Upper lobe of left lung (tissue), 6 donors: ENCODE measurements around the gene CLN5. TPM values are rescaled to one million over a fixed set of nuclear protein-coding genes. Genes with fewer than 3 reads are reported as not detected.

Experiments
- ATAC-seq, 2 donors: fragments of 200-7000 bp; cut with Tn5 transposase; one replicate each; pipeline ENCODE4 v1.9.1; 2022; ENCODE audit warnings: mild to moderate bottlenecking in 2 of 2, moderate library complexity in 2 of 2; ENCODE audit not compliant: low FRiP score in 2 of 2
- DNase-seq, 2 donors: peaks; one replicate each; pipeline ENCODE4 v3.0.0-alpha.2; 2019 to 2020
- H3K27ac ChIP-seq, 4 donors: fragments of 200-600 bp; sonication (generic); one replicate each; pipeline ENCODE4 v1.5.1; 2016 to 2019
- H3K27me3 ChIP-seq, 4 donors: fragments of 200-600 bp; sonication (generic); one replicate each; pipeline ENCODE4 v1.5.1; 2017 to 2019
- H3K36me3 ChIP-seq, 4 donors: fragments of 200-600 bp; sonication (generic); one replicate each; pipeline ENCODE4 v1.5.1; 2016 to 2019
- H3K4me1 ChIP-seq, 4 donors: fragments of 200-600 bp; sonication (generic); one replicate each; pipeline ENCODE4 v1.5.1; 2018 to 2019
- H3K4me3 ChIP-seq, 4 donors: fragments of 200-600 bp; sonication (generic); one replicate each; pipeline ENCODE4 v1.5.1; 2017 to 2019; ENCODE audit warnings: mild to moderate bottlenecking in 2 of 4, moderate library complexity in 1 of 4
- H3K9me3 ChIP-seq, 4 donors: fragments of 200-600 bp; sonication (generic); one replicate each; pipeline ENCODE4 v1.5.1; 2018 to 2019
- EP300 ChIP-seq, 4 donors: sonication (generic); formaldehyde crosslinking; IDR thresholded peaks; one replicate each; pipeline ENCODE4 v1.5.1; 2017; ENCODE audit warnings: antibody characterized with exemption in 4 of 4, control low read depth in 2 of 4
- POLR2A ChIP-seq, 4 donors: fragments of 450-650 bp; IDR thresholded peaks; one replicate each; pipeline ENCODE4 v1.5.1; 2016 to 2017; ENCODE audit warnings: antibody characterized with exemption in 4 of 4, mild to moderate bottlenecking in 2 of 4
- POLR2AphosphoS5 ChIP-seq, 2 donors: sonication (generic); formaldehyde crosslinking; IDR thresholded peaks; one replicate each; pipeline ENCODE4 v1.5.1; 2017; ENCODE audit warnings: antibody characterized with exemption in 2 of 2
- WGBS, 2 donors: methylation state at CpG; one replicate each; pipeline ENCODE4 v1.1.5; 2017 to 2018; 5-methylcytosine and 5-hydroxymethylcytosine counted together
- total RNA-seq, 6 donors: library from RNA; depleted of rRNA in 4 of 6; stranded (reverse); fragments of >200 nt in 4 of 6; gene quantifications; one replicate each; pipeline versions ENCODE4 v1.1.0 to v1.2.1, GENCODE V29; 2016 to 2021
- TF ChIP-seq, protein P1 (sequence below), 6 experiments: fragments of 450-650 bp in 4 of 6; fragments of 200-600 bp in 2 of 6; sonication (generic) in 2 of 6; IDR thresholded peaks; one replicate each; pipeline ENCODE4 v1.5.1; 2016 to 2019; ENCODE audit warnings: antibody characterized with exemption in 6 of 6
- donor health status: DM: no; HTN: no; CAD: no; lungs with moderate emphysema.
- donor health status: DM: no; HTN: yes; CAD: no; lungs with severe emphysema.

Gene CLN5
- total RNA-seq, 6 donors from 2014 or later = 13.0 to 39.5 (median 25.8) TPM

DNA sequence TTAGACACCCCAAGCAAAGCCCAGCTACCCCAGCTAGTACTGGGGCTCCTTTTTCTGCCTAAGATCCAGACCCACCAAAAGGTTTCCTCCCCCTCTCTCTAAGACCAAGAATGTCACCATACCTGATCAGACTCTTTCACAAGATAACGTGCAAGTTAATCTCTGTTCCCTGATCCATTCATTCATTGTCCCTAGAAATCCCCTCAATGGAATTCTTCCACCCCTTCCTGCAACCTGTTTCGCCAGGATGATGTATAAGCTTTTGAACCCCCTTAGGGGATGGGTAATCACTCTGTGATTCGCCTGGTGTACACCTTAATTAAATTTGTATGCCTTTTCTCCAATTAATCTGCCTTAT, 17.3 kb upstream of the CLN5 start:
- no peak for ATAC-seq
- no peak for DNase-seq
- TF ChIP-seq, protein P1, sequence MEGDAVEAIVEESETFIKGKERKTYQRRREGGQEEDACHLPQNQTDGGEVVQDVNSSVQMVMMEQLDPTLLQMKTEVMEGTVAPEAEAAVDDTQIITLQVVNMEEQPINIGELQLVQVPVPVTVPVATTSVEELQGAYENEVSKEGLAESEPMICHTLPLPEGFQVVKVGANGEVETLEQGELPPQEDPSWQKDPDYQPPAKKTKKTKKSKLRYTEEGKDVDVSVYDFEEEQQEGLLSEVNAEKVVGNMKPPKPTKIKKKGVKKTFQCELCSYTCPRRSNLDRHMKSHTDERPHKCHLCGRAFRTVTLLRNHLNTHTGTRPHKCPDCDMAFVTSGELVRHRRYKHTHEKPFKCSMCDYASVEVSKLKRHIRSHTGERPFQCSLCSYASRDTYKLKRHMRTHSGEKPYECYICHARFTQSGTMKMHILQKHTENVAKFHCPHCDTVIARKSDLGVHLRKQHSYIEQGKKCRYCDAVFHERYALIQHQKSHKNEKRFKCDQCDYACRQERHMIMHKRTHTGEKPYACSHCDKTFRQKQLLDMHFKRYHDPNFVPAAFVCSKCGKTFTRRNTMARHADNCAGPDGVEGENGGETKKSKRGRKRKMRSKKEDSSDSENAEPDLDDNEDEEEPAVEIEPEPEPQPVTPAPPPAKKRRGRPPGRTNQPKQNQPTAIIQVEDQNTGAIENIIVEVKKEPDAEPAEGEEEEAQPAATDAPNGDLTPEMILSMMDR (IDR thresholded peaks at IDR 0.05) = no peak
- TF ChIP-seq EP300 (IDR thresholded peaks at IDR 0.05) (no peak), POLR2A (IDR thresholded peaks at IDR 0.05) (no peak), POLR2AphosphoS5 (IDR thresholded peaks at IDR 0.05) (no peak)
- Histone ChIP-seq H3K27me3 (no peaks in the 10 kb centered on the region), H3K4me3 (no peak overlapping the region), H3K36me3 (no peaks in the 10 kb centered on the region), H3K27ac (no peak overlapping the region), H3K4me1 (peaks cover 0 to under 1% (median 0%) of the 10 kb centered on the region in 4 donors), H3K9me3 (no peaks in the 10 kb centered on the region)
- WGBS, 2 donors = 89 to 93% methylated on average over 3 of the region's 3 CpGs

DNA sequence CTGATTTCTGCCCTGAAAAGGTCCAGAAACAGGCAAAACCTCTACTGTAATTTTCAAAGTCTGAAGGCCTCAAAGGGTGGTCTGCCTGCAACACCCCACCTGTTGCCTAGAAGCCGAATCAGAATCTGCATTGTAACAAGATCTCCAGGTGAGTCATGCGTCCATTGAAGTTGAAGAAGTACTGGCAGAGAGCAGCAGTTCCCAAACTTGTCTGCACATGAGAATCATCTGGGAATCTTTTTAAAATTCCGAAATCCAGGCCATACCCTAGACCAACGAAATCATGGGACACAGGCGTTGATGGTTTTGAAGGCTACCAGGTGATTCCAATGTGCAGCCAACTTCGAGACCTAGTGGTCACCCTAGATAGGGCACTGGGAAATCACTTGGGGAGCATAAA, 16.0 kb upstream of the CLN5 start:
- Histone ChIP-seq H3K36me3 (no peaks in the 10 kb centered on the region), H3K4me1 (peaks cover 5 to 10% (median 7%) of the 10 kb centered on the region in 4 donors), H3K9me3 (no peaks in the 10 kb centered on the region), H3K4me3 (no peak overlapping the region), H3K27me3 (no peaks in the 10 kb centered on the region), H3K27ac (no peak overlapping the region)
- WGBS, 2 donors = 86 to 94% methylated on average over 6 of the region's 6 CpGs
- ATAC-seq = no peak
- no peak for TF ChIP-seq POLR2A (IDR thresholded peaks at IDR 0.05)
- no peak for TF ChIP-seq EP300 (IDR thresholded peaks at IDR 0.05)
- no peak for TF ChIP-seq POLR2AphosphoS5 (IDR thresholded peaks at IDR 0.05)
- TF ChIP-seq, protein P1 (IDR thresholded peaks at IDR 0.05) = no peak
- DNase-seq = no peak

DNA sequence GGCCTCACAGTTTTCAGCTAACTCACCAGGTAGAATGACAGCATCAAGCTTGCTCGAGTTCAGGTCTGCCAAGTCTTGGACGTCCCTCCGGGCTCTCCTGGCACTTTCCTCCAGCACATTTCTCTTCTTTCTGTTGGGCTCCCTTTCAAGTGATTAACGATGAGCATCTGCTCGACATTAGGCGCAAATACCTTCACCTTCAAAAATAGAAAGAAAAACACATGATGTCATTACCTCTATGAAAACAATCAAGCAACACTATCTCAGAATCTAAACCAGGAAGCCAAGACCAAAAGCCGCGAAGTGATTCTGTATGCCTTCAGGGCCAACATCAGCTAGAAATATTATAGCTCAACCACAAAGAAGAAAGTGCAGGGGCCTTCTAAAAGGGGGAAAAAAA, 15.4 kb upstream of the CLN5 start:
- TF ChIP-seq, protein P1 (IDR thresholded peaks at IDR 0.05) = no peak
- TF ChIP-seq POLR2AphosphoS5 (IDR thresholded peaks at IDR 0.05) = no peak
- no peak for TF ChIP-seq POLR2A (IDR thresholded peaks at IDR 0.05)
- no peak for TF ChIP-seq EP300 (IDR thresholded peaks at IDR 0.05)
- Histone ChIP-seq H3K4me3 (no peak overlapping the region), H3K27ac (no peak overlapping the region), H3K36me3 (no peaks in the 10 kb centered on the region), H3K4me1 (peaks cover 5 to 10% (median 7%) of the 10 kb centered on the region in 4 donors), H3K9me3 (no peaks in the 10 kb centered on the region), H3K27me3 (no peaks in the 10 kb centered on the region)
- DNase-seq (no peak), ATAC-seq (no peak)
- WGBS, 2 donors = 43 to 56% methylated on average over 8 of the region's 8 CpGs

DNA sequence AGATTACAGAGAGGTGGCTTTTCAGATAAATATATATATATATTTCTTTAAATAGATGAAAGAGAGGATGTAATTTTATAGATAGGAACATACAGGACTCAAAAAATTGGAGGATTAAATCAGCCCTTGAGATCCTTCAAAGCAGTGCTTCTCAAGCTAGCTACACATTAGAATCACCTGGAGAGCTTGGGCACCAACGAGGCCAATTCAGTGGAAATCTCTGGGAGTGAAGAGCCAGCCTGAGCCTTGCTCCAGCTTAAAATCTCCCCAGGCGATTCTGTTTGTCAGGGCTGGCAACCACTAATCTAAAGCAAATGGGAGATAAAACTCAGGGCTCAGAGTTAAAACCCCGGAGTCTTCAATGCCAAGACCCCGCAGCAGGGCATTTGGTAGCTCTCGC, 15.0 kb upstream of the CLN5 start:
- TF ChIP-seq, protein P1 (IDR thresholded peaks at IDR 0.05) = no peak
- no peak for TF ChIP-seq POLR2A (IDR thresholded peaks at IDR 0.05)
- Histone ChIP-seq H3K9me3 (no peaks in the 10 kb centered on the region), H3K36me3 (no peaks in the 10 kb centered on the region), H3K4me3 (no peak overlapping the region), H3K4me1 (peaks cover 5 to 10% (median 7%) of the 10 kb centered on the region in 4 donors), H3K27ac (no peak overlapping the region), H3K27me3 (no peaks in the 10 kb centered on the region)
- DNase-seq (no peak), ATAC-seq (no peak)
- 90 to 91% methylated on average over 5 of the region's 5 CpGs for WGBS, 2 donors

DNA sequence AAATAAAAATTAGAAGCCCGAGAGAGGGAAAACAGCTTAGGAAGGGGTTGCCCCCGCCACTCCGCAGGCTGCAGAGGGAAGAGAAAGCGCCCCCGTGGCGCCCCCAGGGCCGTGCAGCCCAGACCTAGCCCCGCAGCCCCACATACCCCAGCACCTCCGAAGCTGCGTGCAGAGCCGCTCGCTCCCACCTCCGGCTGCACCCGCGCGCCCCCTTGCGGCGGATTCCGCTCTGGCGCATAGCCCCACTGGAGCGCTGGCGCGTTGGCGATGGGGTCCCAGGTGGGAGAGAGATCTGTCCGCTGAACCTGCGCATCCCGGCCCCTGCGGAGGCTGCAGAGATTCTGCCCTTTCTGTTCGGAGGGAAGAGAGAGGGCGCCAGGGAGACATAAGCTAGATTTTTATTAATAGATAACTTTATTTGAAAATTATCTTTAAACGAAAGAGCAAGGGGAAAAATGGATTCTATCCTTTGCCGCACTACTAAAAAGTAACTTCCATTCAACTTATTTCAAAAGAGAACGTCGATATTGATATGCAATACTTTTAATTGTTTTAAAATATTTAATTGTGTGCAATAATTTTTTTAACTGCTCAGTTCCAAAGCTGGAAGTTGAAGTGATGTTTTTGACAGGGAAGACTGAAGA, 11.7 kb upstream of the CLN5 start:
- DNase-seq (peak; percentile 82 to 98), ATAC-seq (peak; percentile 92 to 97)
- Histone ChIP-seq H3K9me3 (no peaks in the 10 kb centered on the region), H3K36me3 (no peaks in the 10 kb centered on the region), H3K4me1 (peaks cover 5 to 10% (median 7%) of the 10 kb centered on the region in 4 donors), H3K27me3 (no peaks in the 10 kb centered on the region), H3K27ac (no peak overlapping the region), H3K4me3 (peak overlapping the region in 3 of 4 donors; percentile 12 to 36 (median 35))
- no peak for TF ChIP-seq POLR2AphosphoS5 (IDR thresholded peaks at IDR 0.05)
- TF ChIP-seq, protein P1 (IDR thresholded peaks at IDR 0.05) = peak; percentile 86 to 97 (median 87)
- WGBS, 2 donors = 4 to 6% methylated on average over 25 to 34 of the region's 34 CpGs
